GM12878 (cell line): ENCODE data around the gene COX6B2. TPM values are rescaled to one million over a fixed set of nuclear protein-coding genes. Genes with fewer than 3 reads are reported as not detected.
A peak's percentile ranks its signal among the peaks of the same experiment; 100 is the strongest.
"Not testable (repeated sequence)": the region's sequence is repeated elsewhere in the genome, so short reads cannot be mapped to it uniquely, and the experiment has no call there.

Experiments
- ATAC-seq: fragments of 200-7000 bp; cut with Tn5 transposase; 3 replicates; pipeline ENCODE4 v1.9.1; 2020; ENCODE audit warnings: mild to moderate bottlenecking, moderate library complexity
- BruUV-seq: library from RNA; stranded (reverse); fragments of 400-500 nt; replicated peaks from 2 replicates; lab custom pipeline; 2021; lab: Mats Ljungman, UMichigan
- CTCF ChIA-PET: fragments of 300-600 bp; sonication (Branson Sonifier 250); formaldehyde crosslinking; extraction: SDS; loops from one replicate; lab custom pipeline; 2021; ENCODE audit warnings: inconsistent platforms; lab: Yijun Ruan, JAX
- POLR2A ChIA-PET: fragments of 350-600 bp; formaldehyde crosslinking; extraction: SDS; loops from one replicate; lab custom pipeline; 2021; ENCODE audit warnings: inconsistent platforms; lab: Charles Lee
- RAD21 ChIA-PET: fragments of 300-600 bp; sonication (Branson Sonifier 250); formaldehyde crosslinking; loops from one replicate; lab custom pipeline; 2023; ENCODE audit warnings: antibody characterized with exemption; ENCODE audit not compliant: unreplicated experiment; lab: Charles Lee
- SMC1A ChIA-PET: fragments of 300-600 bp; sonication (Branson Sonifier 250); formaldehyde crosslinking; loops from one replicate; lab custom pipeline; 2023; ENCODE audit not compliant: unreplicated experiment, uncharacterized antibody; lab: Charles Lee
- DNase-seq: peaks from one replicate; pipeline ENCODE4 v3.0.0-alpha.2; 2011; ENCODE audit warnings: low read depth, low spot score
- FAIRE-seq: peaks from 3 replicates; lab custom pipeline; 2011; peaks lifted over from hg19 to GRCh38; lab: Jason Lieb, UNC
- H2AFZ ChIP-seq: 2 replicates; pipeline ENCODE4 v1.6.0; 2011; ENCODE audit warnings: low read depth, low read length, control low read depth; ENCODE audit not compliant: control insufficient read depth
- H3K27ac ChIP-seq: 2 replicates; pipeline ENCODE4 v1.5.1; 2011; ENCODE audit warnings: control low read depth; ENCODE audit not compliant: control insufficient read depth, insufficient read depth
- H3K27me3 ChIP-seq, 2 experiments: replicated peaks in 1 of 2; 2 replicates each; pipeline versions ENCODE4 v1.6.0 to v1.6.1; 2011; ENCODE audit warnings: low read length in 1 of 2; ENCODE audit not compliant: control insufficient read depth in 2 of 2, insufficient read depth in 2 of 2
- H3K36me3 ChIP-seq, 2 experiments: 2 replicates each; pipeline ENCODE4 v1.5.1; 2011; ENCODE audit warnings: low read length in 1 of 2; ENCODE audit not compliant: control insufficient read depth in 2 of 2, insufficient read depth in 2 of 2
- H3K4me1 ChIP-seq: 2 replicates; pipeline ENCODE4 v1.6.1; 2011; ENCODE audit warnings: mild to moderate bottlenecking, low read length, moderate library complexity, mixed read lengths; ENCODE audit not compliant: control insufficient read depth, insufficient read depth
- H3K4me2 ChIP-seq: 2 replicates; pipeline ENCODE4 v1.6.0; 2011; ENCODE audit warnings: control low read depth; ENCODE audit not compliant: control insufficient read depth, insufficient read depth
- H3K4me3 ChIP-seq: fragments of 200-600 bp; sonication (generic); 2 replicates; pipeline ENCODE4 v1.5.1; 2016
- H3K79me2 ChIP-seq: 2 replicates; pipeline ENCODE4 v1.6.0; 2011; ENCODE audit warnings: low read length; ENCODE audit not compliant: control insufficient read depth, insufficient read depth
- H3K9ac ChIP-seq: 2 replicates; pipeline ENCODE4 v1.8.0; 2011; ENCODE audit warnings: low read length, control low read depth, mixed read lengths; ENCODE audit not compliant: control insufficient read depth, insufficient read depth
- H3K9me3 ChIP-seq: replicated peaks from 3 replicates; pipeline ENCODE4 v1.5.1; 2011; ENCODE audit warnings: mild to moderate bottlenecking, low read length; ENCODE audit not compliant: control insufficient read depth, insufficient read depth
- H4K20me1 ChIP-seq: 2 replicates; pipeline ENCODE4 v1.6.0; 2011; ENCODE audit not compliant: control insufficient read depth, insufficient read depth
- ATF2 ChIP-seq: IDR thresholded peaks from 2 replicates; pipeline ENCODE4 v1.6.1; 2012; ENCODE audit warnings: low read length, inconsistent platforms
- NR2F1 ChIP-seq: fragments of 450-650 bp; conservative IDR thresholded peaks from 2 replicates; pipeline ENCODE4 v1.6.1; 2017; ENCODE audit warnings: mild to moderate bottlenecking
- POLR2A ChIP-seq: IDR thresholded peaks from 2 replicates; pipeline ENCODE4 v1.6.1; 2011; ENCODE audit warnings: low read depth, mild to moderate bottlenecking, low read length
- POLR2AphosphoS5 ChIP-seq: IDR thresholded peaks from 2 replicates; pipeline ENCODE4 v1.6.1; 2011; ENCODE audit warnings: mild to moderate bottlenecking, low read length, inconsistent platforms
- RUNX3 ChIP-seq: IDR thresholded peaks from 2 replicates; pipeline ENCODE4 v1.6.1; 2012; ENCODE audit warnings: low read length, inconsistent platforms
- SIN3A ChIP-seq: IDR thresholded peaks from 2 replicates; pipeline ENCODE4 v1.6.1; 2012; ENCODE audit warnings: low read depth, low read length, improper control_type of control experiment
- WGBS: methylation state at CpG from one replicate; pipeline ENCODE4 v1.1.6; 2016; ENCODE audit warnings: low lambda C conversion rate; ENCODE audit not compliant: insufficient replicate concordance, insufficient coverage; ENCODE audit errors: missing lambda C conversion rate; 5-methylcytosine and 5-hydroxymethylcytosine counted together
- in situ Hi-C: fragments of 300-500 bp; cut with MboI; formaldehyde crosslinking; loops from 9 replicates; pipeline ENCODE4 v1.14.3; 2018; ENCODE audit warnings: mixed read lengths
- intact Hi-C: fragments of 100-400 bp; cut with micrococcal nuclease; formaldehyde crosslinking; loops from one replicate; pipeline ENCODE4 v1.14.2; 2022; ENCODE audit not compliant: unreplicated experiment
- polyA plus RNA-seq, 11 experiments: library from polyadenylated mRNA; depleted of rRNA in 4 of 11; unstranded in 6 of 11; stranded (reverse) in 5 of 11; fragments of >200 nt; fragmentation: Nextera tagmentation in 4 of 11; fragmentation: Illumina TruSeq in 1 of 11; extraction: Ambion mirVana in 4 of 11; extraction: Trizol in 1 of 11; gene quantifications; 1 replicate in 1 of 11; 2 replicates in 10 of 11; pipeline versions ENCODE4 v1.2.1 to v1.2.3, GENCODE V29; 2011 to 2016; ENCODE audit warnings: inconsistent platforms in 2 of 11, missing spikeins in 2 of 11, low read depth in 1 of 11
- total RNA-seq, 4 experiments: library from RNA; depleted of rRNA in 3 of 4; stranded (reverse); fragments of >200 nt in 3 of 4; fragmentation: Illumina TruSeq in 1 of 4; extraction: Trizol in 1 of 4; gene quantifications; 2 replicates each; pipeline versions ENCODE4 v1.2.1 to v1.2.3, GENCODE V29; 2013 to 2021

Gene COX6B2
- total and polyA plus RNA-seq, 10 of the 15 experiments (the other 5 are each of a cell fraction or from before 2014, with no cell fraction given) = 0.05 to 0.08 (median 0.07) TPM; not detected in 6

DNA sequence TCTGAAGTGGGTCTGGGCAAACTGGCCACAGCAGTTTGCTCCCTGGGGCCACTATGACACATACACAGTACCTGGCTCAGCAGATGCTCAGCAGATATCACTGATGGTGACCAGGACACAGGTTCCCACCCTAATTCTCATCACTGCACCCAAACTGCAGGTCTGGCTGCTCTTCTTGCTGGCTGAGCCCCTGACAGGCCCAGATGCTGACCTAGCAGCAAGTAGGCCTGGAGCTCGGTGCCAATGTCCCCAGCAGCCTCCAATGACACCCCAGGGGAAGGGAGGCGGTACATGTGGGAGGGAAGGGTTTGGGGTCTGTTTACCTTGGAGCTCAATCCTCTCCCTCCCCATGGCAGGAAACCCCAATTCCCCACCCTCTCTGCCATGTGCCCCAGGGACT lies 48.0 kb upstream of the COX6B2 start:
- Histone ChIP-seq H3K4me2 (no peak overlapping the region), H2AFZ (no peak overlapping the region), H3K79me2 (peaks cover 40% of the 10 kb centered on the region), H3K4me3 (no peak overlapping the region), H3K9ac (no peak overlapping the region), H3K36me3 (peaks cover 17 to 26% of the 10 kb centered on the region in 2 experiments; a peak in 3 of 4 replicates), H3K4me1 (peaks cover 22% of the 10 kb centered on the region), H3K27me3 (no peaks in the 10 kb centered on the region), H4K20me1 (peaks cover 3% of the 10 kb centered on the region), H3K9me3 (no peaks in the 10 kb centered on the region), H3K27ac (no peak overlapping the region)
- ChIA-PET CTCF (no interaction called here), POLR2A (interaction anchor here (0.7 kb wide), 1 partner anchor 13 kb away, joined by 3 read pairs; no protein-coding TSS in a partner anchor), SMC1A (no interaction called here), RAD21 (no interaction called here)
- ATAC-seq (no peak), FAIRE-seq (no peak), DNase-seq (no peak)
- in situ Hi-C loops = no loop called here
- no TSS peak for BruUV-seq
- 100% methylated on average over 2 of the region's 2 CpGs for WGBS
- intact Hi-C loops = no loop called here
- TF ChIP-seq RUNX3 (no peak), ATF2 (no peak), POLR2A (peak; percentile 39; the same call in 1 of the 2 replicates), SIN3A (no peak), POLR2AphosphoS5 (peak; percentile 36; the same call in 1 of the 2 replicates), NR2F1 (no peak)

GRCh38 chr19:55401390-55401789 lies 46.9 kb upstream of the COX6B2 start:
- in situ Hi-C loops, H2AFZ ChIP-seq, BruUV-seq, H3K9me3 ChIP-seq, H3K27ac ChIP-seq, ATAC-seq, DNase-seq, SMC1A ChIA-PET, intact Hi-C loops, RAD21 ChIA-PET, H3K4me3 ChIP-seq, H3K4me2 ChIP-seq, H4K20me1 ChIP-seq, H3K9ac ChIP-seq, H3K27me3 ChIP-seq, CTCF ChIA-PET, FAIRE-seq, POLR2A ChIA-PET: not testable (repeated sequence)
- Histone ChIP-seq H3K4me1 (peaks cover 22% of the 10 kb centered on the region), H3K79me2 (peaks cover 29% of the 10 kb centered on the region), H3K36me3 (peaks cover 17 to 26% of the 10 kb centered on the region in 2 experiments; a peak in 3 of 4 replicates)
- WGBS = 90% methylated on average over 16 of the region's 28 CpGs
